HepG2 (cell line): ENCODE data around the gene SMOC1. TPM values are rescaled to one million over a fixed set of nuclear protein-coding genes. Genes with fewer than 3 reads are reported as not detected.
A peak's percentile ranks its signal among the peaks of the same experiment; 100 is the strongest.

Source experiments
- CAMTA2 ChIP-seq: sonication (generic); formaldehyde crosslinking; IDR thresholded peaks from 2 replicates; pipeline ENCODE4 v1.4.0; 2020; ENCODE audit warnings: mild to moderate bottlenecking, missing genetic modification reagents, borderline replicate concordance
- CCAR2 ChIP-seq: fragments of 200-400 bp; formaldehyde crosslinking; optimal IDR thresholded peaks from 2 replicates; pipeline ENCODE3; 2018; ENCODE audit warnings: low read depth, mild to moderate bottlenecking, low read length, moderate library complexity
- FOXK1 ChIP-seq: sonication (generic); formaldehyde crosslinking; IDR thresholded peaks from 2 replicates; pipeline ENCODE4 v1.4.0; 2020; ENCODE audit warnings: low read depth, missing genetic modification reagents, borderline replicate concordance
- GMEB2 ChIP-seq: IDR thresholded peaks from 2 replicates; pipeline ENCODE4 v1.6.1; 2016; ENCODE audit warnings: missing biosample characterization, missing genetic modification reagents, low read depth
- HDAC2 ChIP-seq: sonication (generic); formaldehyde crosslinking; IDR thresholded peaks from 2 replicates; pipeline ENCODE4 v1.4.0; 2020; ENCODE audit warnings: missing genetic modification reagents
- HOXA3 ChIP-seq: sonication (generic); formaldehyde crosslinking; IDR thresholded peaks from 2 replicates; pipeline ENCODE4 v1.5.0; 2020; ENCODE audit warnings: missing genetic modification reagents
- KDM3A ChIP-seq: IDR thresholded peaks from 2 replicates; pipeline ENCODE4 v1.6.1; 2018; ENCODE audit warnings: low read depth, missing compliant biosample characterization
- KLF12 ChIP-seq: sonication (generic); formaldehyde crosslinking; IDR thresholded peaks from 2 replicates; pipeline ENCODE4 v1.4.0; 2020; ENCODE audit warnings: missing genetic modification reagents, borderline replicate concordance
- LBX2 ChIP-seq: sonication (generic); formaldehyde crosslinking; IDR thresholded peaks from 2 replicates; pipeline ENCODE4 v1.5.0; 2020; ENCODE audit warnings: missing genetic modification reagents, mild to moderate bottlenecking, borderline replicate concordance
- MEF2D ChIP-seq: sonication (generic); formaldehyde crosslinking; IDR thresholded peaks from 2 replicates; pipeline ENCODE4 v1.5.1; 2020; ENCODE audit warnings: mild to moderate bottlenecking, missing genetic modification reagents
- MIXL1 ChIP-seq: IDR thresholded peaks from 2 replicates; pipeline ENCODE4 v1.6.1; 2016
- NCOR1 ChIP-seq: fragments of 200-600 bp; sonication (generic); IDR thresholded peaks from 2 replicates; pipeline ENCODE4 v1.7.0; 2017; ENCODE audit warnings: antibody characterized with exemption, low read length, borderline replicate concordance
- NONO ChIP-seq, 2 experiments: fragments of 450-650 bp in 1 of 2; sonication (generic) in 1 of 2; formaldehyde crosslinking in 1 of 2; IDR thresholded peaks in 1 of 2; conservative IDR thresholded peaks in 1 of 2; 2 replicates each; pipeline versions ENCODE4 v1.6.1 to v1.8.0; 2017 to 2022; ENCODE audit warnings: mild to moderate bottlenecking in 1 of 2, missing genetic modification reagents in 1 of 2, moderate library complexity in 1 of 2
- PPARG ChIP-seq: conservative IDR thresholded peaks from 2 replicates; pipeline ENCODE4 v1.6.1; 2016; ENCODE audit warnings: missing biosample characterization, missing genetic modification reagents
- SIN3A ChIP-seq: IDR thresholded peaks from 2 replicates; pipeline ENCODE4 v1.6.1; 2011; ENCODE audit warnings: low read depth, mild to moderate bottlenecking, control low read depth, low read length, borderline replicate concordance
- SRF ChIP-seq: IDR thresholded peaks from 2 replicates; pipeline ENCODE4 v1.6.1; 2011; ENCODE audit warnings: mild to moderate bottlenecking, low read depth, low read length, moderate library complexity
- STAT6 ChIP-seq: sonication (generic); formaldehyde crosslinking; IDR thresholded peaks from 2 replicates; pipeline ENCODE4 v1.4.0; 2020; ENCODE audit warnings: missing genetic modification reagents, mild to moderate bottlenecking, borderline replicate concordance
- TAF15 ChIP-seq: fragments of 200-400 bp; formaldehyde crosslinking; IDR thresholded peaks from one replicate; pipeline ENCODE4 v1.6.1; 2018; ENCODE audit warnings: mild to moderate bottlenecking, low read depth, low read length; ENCODE audit not compliant: poor library complexity, severe bottlenecking
- THYN1 ChIP-seq: sonication (generic); formaldehyde crosslinking; IDR thresholded peaks from 2 replicates; pipeline ENCODE4 v1.8.1; 2023; ENCODE audit warnings: low read depth, mild to moderate bottlenecking, moderate library complexity, missing genetic modification reagents, borderline replicate concordance
- ZFYVE20 ChIP-seq: sonication (generic); formaldehyde crosslinking; IDR thresholded peaks from 2 replicates; pipeline ENCODE4 v1.8.0; 2023; ENCODE audit warnings: low read depth, mild to moderate bottlenecking, moderate library complexity, missing genetic modification reagents, borderline replicate concordance
- ZNF3 ChIP-seq: IDR thresholded peaks from 2 replicates; pipeline ENCODE4 v1.7.0; 2017; ENCODE audit warnings: inconsistent platforms
- ZNF510 ChIP-seq: sonication (generic); formaldehyde crosslinking; IDR thresholded peaks from 2 replicates; pipeline ENCODE4 v1.4.0; 2020; ENCODE audit warnings: low read depth, mild to moderate bottlenecking, missing genetic modification reagents
- ZNF710 ChIP-seq: sonication (generic); formaldehyde crosslinking; IDR thresholded peaks from 2 replicates; pipeline ENCODE4 v1.5.0; 2020; ENCODE audit warnings: mild to moderate bottlenecking, missing genetic modification reagents, borderline replicate concordance
- ZSCAN22 ChIP-seq: sonication (generic); formaldehyde crosslinking; IDR thresholded peaks from 2 replicates; pipeline ENCODE4 v1.4.0; 2020; ENCODE audit warnings: mild to moderate bottlenecking, missing genetic modification reagents
- polyA plus RNA-seq, 8 experiments: library from polyadenylated mRNA; depleted of rRNA in 3 of 8; stranded (reverse) in 7 of 8; unstranded in 1 of 8; fragments of >200 nt; fragmentation: Illumina TruSeq in 4 of 8; extraction: Trizol in 4 of 8; gene quantifications; 2 replicates each; pipeline versions ENCODE4 v1.2.1 to v1.2.3, GENCODE V29; 2011 to 2016; ENCODE audit warnings: low read depth in 4 of 8, missing spikeins in 1 of 8, mixed read lengths in 1 of 8; ENCODE audit not compliant: insufficient read depth in 1 of 8
- total RNA-seq, 5 experiments: library from RNA; depleted of rRNA; stranded (reverse); fragments of >200 nt; fragmentation: Illumina TruSeq; extraction: Trizol; gene quantifications; 2 replicates each; pipeline ENCODE4 v1.2.3, GENCODE V29; 2016; ENCODE audit warnings: low read depth in 1 of 5

The SMOC1 gene
- total and polyA plus RNA-seq, 2 of the 13 experiments (the other 11 are each of a cell fraction or from before 2014, with no cell fraction given), result 17.8 to 35.6 TPM

GRCh38 chr14:69850086-69850735 is 29.0 kb upstream of the SMOC1 start (continued):
- TF ChIP-seq ZNF710 (CRISPR knock-in tag) (peak; percentile 60), FOXK1 (CRISPR knock-in tag) (peak; percentile 12; the same call in 1 of the 2 replicates), ZFYVE20 (CRISPR knock-in tag) (no peak), SIN3A (no peak), TAF15 (peak; percentile 79), CAMTA2 (CRISPR knock-in tag) (no peak), NCOR1 (peak; percentile 89), THYN1 (no peak), CCAR2 (peak; percentile 73), ZSCAN22 (CRISPR knock-in tag) (no peak), NONO (IDR thresholded peaks at IDR 0.05) (no peak), NONO (CRISPR knock-in tag; conservative IDR thresholded peaks at IDR 0.05) (peak; percentile 59), LBX2 (no peak), HDAC2 (CRISPR knock-in tag) (peak; percentile 79), KLF12 (CRISPR knock-in tag) (peak; percentile 83), STAT6 (CRISPR knock-in tag) (peak; percentile 61; the same call in 1 of the 2 replicates), ZNF510 (CRISPR knock-in tag) (no peak), ZNF3 (CRISPR knock-in tag) (no peak), PPARG (peak; percentile 71), SRF (no peak), GMEB2 (CRISPR knock-in tag) (no peak), MEF2D (CRISPR knock-in tag) (peak; percentile 91), MIXL1 (CRISPR knock-in tag) (peak; percentile 94), KDM3A (peak; percentile 88; the same call in 1 of the 2 replicates), HOXA3 (CRISPR knock-in tag) (peak; percentile 89)
